ENCODE results near the gene C4orf46. TPM values are rescaled to one million over a fixed set of nuclear protein-coding genes. Genes with fewer than 3 reads are reported as not detected.

Gene C4orf46
- total and polyA plus RNA-seq, 2 donors from 2014 or later = 1.9 to 3.9 TPM

GRCh38 chr4:158681629-158682028 lies 9.9 kb upstream of the C4orf46 start:
- no peak overlapping the region for H3K4me3 ChIP-seq (ENCODE audit: low read length in 3 of 3)
- H3K9ac ChIP-seq (ENCODE audit: low read length in 3 of 3) = no peak overlapping the region
- intact Hi-C loops (cut with DNase I) = no loop called here
- peaks cover 0 to 4% (median 3%) of the 10 kb centered on the region in 3 donors for H3K36me3 ChIP-seq (ENCODE audit: control insufficient read depth in 2 of 3, insufficient read depth in 3 of 3, low read length in 3 of 3)
- no peak for FAIRE-seq
- no peak overlapping the region for H3K27ac ChIP-seq (ENCODE audit: low read depth in 2 of 2, low read length in 2 of 2)
- H3K27me3 ChIP-seq (ENCODE audit: control insufficient read depth, insufficient read depth, low read length) = no peaks in the 10 kb centered on the region
- no peaks in the 10 kb centered on the region for H3K9me3 ChIP-seq (ENCODE audit: control insufficient read depth in 2 of 3, insufficient read depth in 1 of 3, low read length in 3 of 3)
- no peaks in the 10 kb centered on the region for H3K4me1 ChIP-seq (ENCODE audit: control insufficient read depth in 2 of 3, insufficient read depth in 2 of 3, low read depth in 1 of 3, low read length in 3 of 3)
- no peak for TF ChIP-seq CTCF (IDR thresholded peaks at IDR 0.05; ENCODE audit: borderline replicate concordance, extremely low read depth, insufficient read depth)
- DNase-seq = no peak

GRCh38 chr4:158678767-158679166 lies 7.1 kb upstream of the C4orf46 start:
- no peaks in the 10 kb centered on the region for H3K4me1 ChIP-seq (ENCODE audit: control insufficient read depth in 2 of 3, insufficient read depth in 2 of 3, low read depth in 1 of 3, low read length in 3 of 3)
- no peak for FAIRE-seq
- no peak overlapping the region for H3K27ac ChIP-seq (ENCODE audit: low read depth in 2 of 2, low read length in 2 of 2)

GRCh38 chr4:158676076-158676475 lies 4.4 kb upstream of the C4orf46 start:
- H3K4me1 ChIP-seq (ENCODE audit: control insufficient read depth in 2 of 3, insufficient read depth in 2 of 3, low read depth in 1 of 3, low read length in 3 of 3) = peaks cover 0 to under 1% (median 0%) of the 10 kb centered on the region in 3 donors
- no peak overlapping the region for H3K27ac ChIP-seq (ENCODE audit: low read depth in 2 of 2, low read length in 2 of 2)
- DNase-seq (no peak), FAIRE-seq (no peak)
- no peak for TF ChIP-seq CTCF (IDR thresholded peaks at IDR 0.05; ENCODE audit: borderline replicate concordance, extremely low read depth, insufficient read depth)
- intact Hi-C loops (cut with DNase I) = no loop called here
- H3K27me3 ChIP-seq (ENCODE audit: control insufficient read depth, insufficient read depth, low read length) = no peaks in the 10 kb centered on the region
- H3K36me3 ChIP-seq (ENCODE audit: control insufficient read depth in 2 of 3, insufficient read depth in 3 of 3, low read length in 3 of 3) = no peaks in the 10 kb centered on the region
- no peak overlapping the region for H3K9ac ChIP-seq (ENCODE audit: low read length in 3 of 3)
- H3K9me3 ChIP-seq (ENCODE audit: control insufficient read depth in 2 of 3, insufficient read depth in 1 of 3, low read length in 3 of 3) = no peaks in the 10 kb centered on the region
- H3K4me3 ChIP-seq (ENCODE audit: low read length in 3 of 3) = no peak overlapping the region

More at GRCh38 chr4:158678767-158679166, 7.1 kb upstream of the C4orf46 start:
- Histone ChIP-seq H3K4me3 (ENCODE audit: low read length in 3 of 3) (no peak overlapping the region), H3K36me3 (ENCODE audit: control insufficient read depth in 2 of 3, insufficient read depth in 3 of 3, low read length in 3 of 3) (peaks cover 0 to 4% (median 0%) of the 10 kb centered on the region in 3 donors), H3K9ac (ENCODE audit: low read length in 3 of 3) (no peak overlapping the region), H3K9me3 (ENCODE audit: control insufficient read depth in 2 of 3, insufficient read depth in 1 of 3, low read length in 3 of 3) (no peaks in the 10 kb centered on the region), H3K27me3 (ENCODE audit: control insufficient read depth, insufficient read depth, low read length) (no peaks in the 10 kb centered on the region)
- intact Hi-C loops (cut with DNase I) = no loop called here
- DNase-seq = no peak
- TF ChIP-seq CTCF (IDR thresholded peaks at IDR 0.05; ENCODE audit: borderline replicate concordance, extremely low read depth, insufficient read depth) = no peak

- Histone ChIP-seq H3K36me3 (ENCODE audit: control insufficient read depth in 2 of 3, insufficient read depth in 3 of 3, low read length in 3 of 3) (no peaks in the 10 kb centered on the region), H3K4me1 (ENCODE audit: control insufficient read depth in 2 of 3, insufficient read depth in 2 of 3, low read depth in 1 of 3, low read length in 3 of 3) (peaks cover 0 to 6% (median 6%) of the 10 kb centered on the region in 3 donors), H3K9me3 (ENCODE audit: control insufficient read depth in 2 of 3, insufficient read depth in 1 of 3, low read length in 3 of 3) (no peaks in the 10 kb centered on the region), H3K9ac (ENCODE audit: low read length in 3 of 3) (no peak overlapping the region), H3K27me3 (ENCODE audit: control insufficient read depth, insufficient read depth, low read length) (no peaks in the 10 kb centered on the region), H3K4me3 (ENCODE audit: low read length in 3 of 3) (no peak overlapping the region), H3K27ac (ENCODE audit: low read depth in 2 of 2, low read length in 2 of 2) (no peak overlapping the region)
- no peak for TF ChIP-seq CTCF (IDR thresholded peaks at IDR 0.05; ENCODE audit: borderline replicate concordance, extremely low read depth, insufficient read depth)
- DNase-seq (no peak), FAIRE-seq (no peak)
- intact Hi-C loops (cut with DNase I) = no loop called here
Observed at GRCh38 chr4:158673633-158674032, 1.9 kb upstream of the C4orf46 start.

Data from kidney (tissue), 14 donors.